ENCODE data around the gene ZFYVE28.

ZFYVE28 gene

DNA sequence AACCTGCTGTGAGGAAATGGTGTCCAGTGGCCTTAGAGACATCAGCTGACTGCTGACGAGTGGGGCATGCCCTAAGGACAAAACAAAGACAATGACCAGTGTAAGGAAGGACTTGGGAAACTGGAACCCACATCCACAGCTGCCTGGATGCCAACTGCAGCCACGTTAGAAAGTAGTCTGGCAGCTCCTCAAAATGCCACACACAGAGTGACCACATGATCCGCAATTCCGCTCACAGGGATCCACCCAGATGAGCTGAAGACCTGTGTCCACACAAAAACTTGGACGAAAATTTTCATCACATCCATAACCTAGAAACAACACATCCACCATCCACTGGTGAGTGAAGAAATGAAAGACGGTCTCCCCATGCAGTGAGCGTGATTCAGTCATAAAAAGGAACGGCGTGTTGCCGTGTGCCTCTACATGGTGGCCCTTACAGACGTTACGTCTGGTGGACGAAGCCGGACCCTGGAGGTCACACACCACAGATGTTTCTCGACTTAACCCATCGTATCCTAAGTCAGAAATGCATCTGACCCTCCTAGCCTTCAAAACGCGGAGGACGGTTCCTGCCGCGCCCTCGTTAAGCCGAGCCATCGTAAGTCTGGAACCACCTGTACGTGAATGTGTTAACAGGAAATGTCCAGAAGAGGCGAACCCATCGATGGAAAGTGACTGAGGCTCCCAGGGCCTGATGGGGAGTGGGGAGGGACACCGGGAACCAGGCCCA lies 115.9 kb downstream of the ZFYVE28 start:
- DNase-seq (ENCODE audit: low spot score): no peak

DNA sequence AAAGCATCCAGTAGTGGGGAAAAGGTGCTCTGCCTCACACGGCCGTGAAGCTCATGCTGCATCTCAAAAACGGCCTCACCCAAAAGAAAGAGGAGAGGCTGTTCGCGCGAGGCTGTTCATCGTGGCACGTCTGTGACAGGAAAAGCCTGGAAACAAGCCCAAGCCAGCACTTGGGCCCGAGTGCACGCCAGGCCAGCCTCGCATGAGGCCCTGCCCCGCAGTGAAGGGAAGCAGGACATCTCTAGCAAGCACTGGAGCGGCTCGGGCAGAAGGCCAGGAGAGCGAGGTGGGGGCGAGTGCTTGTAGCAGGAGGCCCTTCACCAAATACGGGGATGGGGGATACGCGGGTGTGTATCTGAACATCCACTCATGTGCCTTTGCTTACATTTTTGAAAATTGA lies 116.6 kb downstream of the ZFYVE28 start:
- no peak for DNase-seq (ENCODE audit: low spot score)

DNA sequence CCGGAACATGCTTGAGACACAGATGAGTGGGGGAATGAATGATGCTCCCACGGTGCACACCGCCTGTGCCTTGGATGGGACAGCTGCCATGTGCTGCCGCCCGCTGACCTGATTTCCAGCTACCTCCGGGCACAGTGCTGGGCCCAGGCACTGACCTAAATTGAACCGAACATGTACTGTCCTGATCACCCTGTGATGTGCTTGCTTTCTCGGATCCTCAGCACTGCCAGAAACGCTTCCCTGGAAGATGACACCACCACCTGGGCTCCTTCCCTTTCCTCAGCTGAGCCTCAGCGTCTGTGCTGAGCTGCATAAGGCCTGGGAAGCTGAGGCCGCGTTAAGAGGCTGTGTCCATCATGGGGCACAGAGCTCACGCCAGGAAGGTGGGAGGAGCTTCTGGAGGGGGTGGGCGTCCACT lies 117.2 kb downstream of the ZFYVE28 start:
- DNase-seq (ENCODE audit: low spot score): no peak

DNA sequence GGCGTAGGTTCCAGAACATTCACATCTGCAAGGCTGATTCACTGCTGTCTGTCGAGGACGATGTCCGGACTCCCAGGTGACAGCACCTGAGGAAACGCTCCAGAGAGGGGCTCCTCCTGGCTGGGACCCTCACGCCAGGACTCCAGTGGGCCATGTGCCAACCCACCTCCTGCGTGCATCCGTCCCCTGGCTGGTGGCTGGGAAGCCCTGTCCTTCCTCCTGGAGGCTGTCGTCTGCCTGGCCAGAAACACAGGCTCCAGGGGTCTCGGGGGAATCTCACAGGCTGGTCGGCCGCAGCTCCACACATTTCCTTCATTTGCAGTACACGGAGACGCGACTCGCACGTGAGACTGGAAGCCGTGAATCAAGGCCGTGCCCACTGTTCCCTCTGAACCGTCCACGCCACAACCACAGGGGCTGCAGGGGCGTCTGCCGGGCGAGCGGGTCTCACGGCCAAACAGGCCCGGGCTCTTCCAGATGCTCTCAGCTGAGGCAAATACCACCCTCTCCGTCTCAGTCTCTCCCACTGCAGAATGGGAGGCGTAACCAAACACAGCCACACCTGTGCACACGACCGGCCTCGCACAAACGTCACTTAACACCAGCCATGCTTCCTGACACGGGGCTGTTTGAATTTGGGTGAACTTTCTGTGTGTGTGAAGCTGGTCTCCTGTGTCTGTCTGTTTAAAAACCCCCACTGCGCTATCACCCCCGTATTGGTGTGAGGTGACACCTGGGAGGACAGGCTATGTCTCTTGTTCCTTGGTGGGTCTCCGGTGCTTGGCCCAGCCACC lies 117.8 kb downstream of the ZFYVE28 start:
- DNase-seq (ENCODE audit: low spot score): no peak

DNA sequence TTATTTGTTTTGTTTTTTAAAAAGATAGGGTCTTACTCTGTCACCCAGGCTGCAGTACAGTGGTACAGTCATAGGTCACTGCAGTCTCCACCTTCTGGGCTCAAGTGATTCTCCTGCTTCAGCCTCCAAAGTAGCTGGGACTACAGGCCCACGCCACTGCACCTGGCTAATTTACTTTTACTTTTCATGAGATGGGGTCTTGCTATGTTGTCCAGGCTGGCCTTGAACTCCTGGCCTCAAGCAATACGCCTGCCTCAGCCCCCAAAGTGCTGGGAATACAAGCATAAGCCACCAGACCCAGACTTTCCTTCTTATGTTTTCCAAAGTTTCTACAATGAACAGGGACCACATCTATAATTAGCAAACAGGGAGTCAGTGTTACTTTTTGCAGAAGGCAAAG lies 118.7 kb downstream of the ZFYVE28 start:
- DNase-seq (ENCODE audit: low spot score): no peak

DNA sequence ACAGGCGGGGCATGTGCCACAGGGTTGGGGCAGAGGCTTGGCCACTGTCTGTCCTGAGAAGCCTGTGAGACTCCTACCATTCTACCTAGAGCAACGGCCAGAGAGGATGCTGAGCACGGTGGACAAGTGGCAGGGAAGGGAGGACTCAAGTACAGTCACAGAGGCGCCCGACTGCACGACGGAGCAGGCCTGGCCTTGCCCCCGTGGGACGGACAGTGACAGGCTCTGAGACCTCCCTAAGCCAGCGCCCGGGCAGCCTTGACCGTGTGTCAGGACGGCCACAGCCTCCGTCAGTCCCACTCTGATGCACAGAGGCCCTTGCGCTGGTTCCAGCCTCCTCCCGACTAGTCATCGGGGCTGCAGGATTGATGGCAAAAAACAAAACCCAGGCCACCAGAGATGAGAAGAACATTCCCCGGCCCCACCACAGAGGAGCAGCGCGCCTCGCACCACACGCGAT lies 119.9 kb downstream of the ZFYVE28 start:
- no peak for DNase-seq (ENCODE audit: low spot score)

DNA sequence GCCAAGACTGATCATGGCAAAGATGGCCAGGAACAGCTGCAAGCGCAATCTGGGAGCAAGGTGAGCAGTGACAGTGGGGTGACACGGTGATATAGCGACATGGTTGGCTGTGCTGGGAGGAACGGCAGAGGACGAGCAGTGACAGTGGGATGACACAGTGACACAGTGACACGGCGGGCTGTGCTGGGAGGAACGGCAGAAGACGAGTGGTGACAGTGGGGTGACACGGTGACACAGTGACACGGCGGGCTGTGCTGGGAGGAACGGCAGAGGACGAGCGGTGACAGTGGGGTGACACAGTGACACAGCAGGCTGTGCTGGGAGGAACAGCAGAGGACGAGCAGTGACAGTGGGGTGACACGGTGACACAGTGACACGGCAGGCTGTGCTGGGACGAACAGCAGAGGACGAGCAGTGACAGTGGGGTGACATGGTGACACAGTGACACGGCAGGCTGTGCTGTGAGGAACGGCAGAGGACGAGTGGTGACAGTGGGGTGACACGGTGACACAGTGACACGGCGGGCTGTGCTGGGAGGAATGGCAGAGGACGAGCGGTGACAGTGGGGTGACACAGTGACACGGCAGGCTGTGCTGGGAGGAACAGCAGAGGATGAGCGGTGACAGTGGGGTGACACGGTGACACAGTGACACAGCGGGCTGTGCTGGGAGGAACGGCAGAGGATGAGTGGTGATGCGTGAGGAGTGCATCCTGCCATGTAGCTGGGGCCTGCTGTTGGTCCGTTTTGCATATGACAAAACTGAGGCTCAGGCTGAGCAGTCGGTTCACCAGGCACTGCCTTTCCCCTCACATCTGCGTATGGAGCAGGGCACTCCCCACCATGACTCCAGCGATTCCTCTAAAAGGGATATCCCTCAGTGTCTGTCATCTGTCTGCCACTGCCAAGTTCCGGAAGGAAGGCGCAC lies 120.6 kb downstream of the ZFYVE28 start:
- no peak for DNase-seq (ENCODE audit: low spot score)

DNA sequence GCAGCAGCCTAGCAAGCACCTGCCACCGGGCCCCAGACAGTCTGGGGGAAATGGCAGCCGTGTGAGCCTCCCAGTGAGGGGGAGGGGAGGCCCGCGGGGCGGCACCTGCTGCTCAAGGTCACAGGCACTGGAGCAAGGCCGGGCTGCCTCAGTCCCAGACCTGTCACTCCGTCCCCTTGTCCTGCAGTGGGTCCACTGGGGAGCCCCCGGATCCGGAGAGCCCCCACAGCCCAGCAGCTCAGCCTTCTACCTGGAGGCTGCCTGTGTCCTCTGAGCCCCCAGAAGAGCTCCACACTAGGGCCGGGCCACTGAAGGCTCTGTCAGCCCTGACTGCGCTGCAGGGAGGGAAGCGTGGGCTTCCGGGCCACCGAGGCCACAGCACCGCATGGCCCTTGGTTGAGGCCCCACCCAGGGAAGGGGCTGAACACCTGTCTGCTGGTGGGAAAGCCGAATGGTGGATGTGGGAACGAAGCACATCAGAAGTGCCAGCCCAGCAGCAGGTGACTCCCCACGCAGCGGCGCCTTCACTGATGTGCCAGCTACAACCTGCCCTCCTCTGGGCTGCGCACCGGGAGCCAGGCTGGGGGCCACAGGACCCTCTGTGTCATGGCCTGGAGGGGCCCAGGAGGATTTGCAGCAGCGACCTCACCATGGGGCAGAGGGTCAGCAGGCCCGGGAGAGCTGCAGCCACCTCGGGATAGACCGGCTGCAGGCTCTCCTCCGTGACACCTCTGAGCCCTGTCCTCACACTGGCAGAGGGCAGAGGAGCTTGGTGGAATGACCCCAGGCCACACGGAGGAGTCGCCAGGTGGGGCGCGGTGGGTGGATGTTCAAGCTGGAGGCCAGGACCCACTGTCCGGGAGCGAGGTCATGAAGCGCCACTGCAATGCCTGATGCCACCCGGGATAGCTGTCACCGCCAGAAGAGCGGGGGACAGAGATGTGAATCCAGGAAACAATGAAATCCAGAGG lies 121.5 kb downstream of the ZFYVE28 start:
- no peak for DNase-seq (ENCODE audit: low spot score)

DNA sequence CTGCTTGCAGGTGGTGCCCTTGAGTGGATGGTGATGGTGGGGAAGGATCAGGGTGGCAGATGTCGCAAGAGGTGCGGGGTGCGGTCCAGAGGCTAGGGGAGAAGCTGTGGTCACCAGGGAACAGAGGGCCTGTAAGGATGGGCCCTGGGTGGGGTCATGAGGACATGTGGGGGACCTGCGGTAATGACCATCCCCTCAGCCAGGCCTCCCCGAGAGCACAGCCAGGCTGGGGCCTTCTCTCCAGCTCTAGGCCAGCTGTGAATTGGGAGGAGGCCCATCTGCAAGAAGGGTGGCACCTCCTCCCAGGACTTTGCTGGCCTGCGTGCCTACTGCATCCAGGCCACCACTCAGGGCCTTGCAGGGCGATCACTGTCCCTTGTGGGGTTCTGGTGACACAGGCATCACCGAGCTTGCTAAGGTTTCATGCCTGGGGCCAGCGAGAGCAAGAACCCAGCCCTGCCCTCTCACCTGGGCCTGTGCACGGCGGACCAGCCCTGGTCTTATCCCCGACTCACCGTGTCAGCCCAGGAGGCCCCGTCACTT lies 122.5 kb downstream of the ZFYVE28 start:
- DNase-seq (ENCODE audit: low spot score): no peak

DNA sequence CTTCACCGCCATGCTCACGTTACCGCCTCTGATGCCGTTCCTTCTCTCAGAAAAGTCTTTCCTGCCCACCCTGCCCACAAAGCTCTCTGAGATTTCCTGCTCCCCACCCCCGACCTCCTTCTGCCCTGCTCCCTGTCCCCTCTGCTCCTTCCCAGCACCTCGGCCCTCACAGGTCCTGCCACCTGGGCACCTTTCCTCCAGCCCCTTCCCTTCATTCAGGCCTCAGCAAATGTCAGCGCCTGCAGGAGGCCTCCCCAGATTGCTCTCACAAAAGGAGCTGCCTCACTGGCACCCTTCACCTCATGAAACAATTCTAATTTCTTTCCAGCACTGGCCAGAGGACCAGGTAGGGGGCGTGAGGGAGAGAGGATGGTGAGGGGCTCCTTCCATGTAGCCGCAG lies 122.9 kb downstream of the ZFYVE28 start:
- no peak for DNase-seq (ENCODE audit: low spot score)

DNA sequence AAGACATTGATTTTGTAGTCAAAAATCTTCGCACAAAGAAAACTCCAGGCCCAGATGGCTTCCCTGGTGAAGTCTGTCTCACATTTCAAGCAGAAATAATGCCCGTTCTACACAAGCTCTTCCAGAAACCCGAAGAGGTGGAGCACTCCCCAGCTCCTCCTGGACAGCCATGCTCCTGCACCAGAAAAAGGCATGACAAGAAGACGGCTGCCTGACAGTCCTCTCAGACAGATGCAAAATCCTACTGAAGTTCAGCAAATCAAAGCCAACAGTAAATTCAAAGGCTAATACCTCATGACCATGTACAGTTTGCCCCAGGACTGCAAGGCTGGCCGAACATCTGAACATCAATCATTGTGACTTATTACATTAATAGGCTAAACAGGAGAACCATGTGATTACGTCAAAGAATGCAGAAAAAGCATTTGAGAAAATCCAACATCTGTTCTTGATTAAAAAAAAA lies 125.8 kb downstream of the ZFYVE28 start:
- DNase-seq (ENCODE audit: low spot score): no peak

DNA sequence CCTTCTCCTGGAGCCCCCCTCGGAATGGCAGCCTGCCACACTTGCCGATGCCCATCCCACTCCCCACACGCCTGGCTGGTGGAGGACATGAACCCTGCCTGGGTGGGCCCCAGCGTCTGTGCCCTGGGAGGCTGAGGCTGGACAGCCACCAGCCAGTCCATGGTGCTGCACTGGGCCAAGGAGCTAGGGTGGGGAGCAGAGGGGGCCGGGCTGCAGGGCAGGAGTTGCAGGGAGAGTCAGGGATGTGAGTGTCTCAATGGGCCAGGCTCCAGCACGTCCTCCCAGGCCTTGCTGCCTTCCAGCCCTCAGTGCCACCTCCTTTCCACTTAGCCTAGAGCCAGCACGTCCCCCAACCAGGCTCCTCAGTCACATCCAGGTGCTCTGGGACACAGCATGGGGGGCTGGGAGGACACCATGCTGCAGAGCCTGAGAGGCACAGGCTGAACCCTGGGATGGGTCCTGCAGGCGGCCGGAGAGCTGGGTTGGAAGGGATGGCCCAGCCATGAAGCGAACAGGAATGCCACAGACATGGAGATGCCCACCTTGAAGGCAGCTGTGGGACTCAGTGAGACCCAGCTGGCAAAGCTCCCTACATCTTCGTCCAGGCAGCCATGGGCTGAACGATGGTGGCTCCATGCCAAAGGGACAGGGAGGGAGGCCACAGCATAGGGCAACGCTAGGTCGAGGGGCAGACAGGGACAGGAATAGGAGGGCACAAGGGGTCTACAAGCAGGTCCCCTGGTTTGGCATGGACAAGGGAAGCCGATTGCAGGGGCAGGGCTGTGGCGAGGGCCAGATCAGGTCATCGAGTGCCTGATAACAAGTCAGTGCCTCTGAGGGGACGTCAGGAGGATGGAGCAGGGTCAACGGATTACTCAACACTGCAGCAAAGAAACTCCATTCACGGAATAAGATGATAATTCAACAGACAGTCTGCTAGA lies 126.5 kb downstream of the ZFYVE28 start:
- no peak for DNase-seq (ENCODE audit: low spot score)

DNA sequence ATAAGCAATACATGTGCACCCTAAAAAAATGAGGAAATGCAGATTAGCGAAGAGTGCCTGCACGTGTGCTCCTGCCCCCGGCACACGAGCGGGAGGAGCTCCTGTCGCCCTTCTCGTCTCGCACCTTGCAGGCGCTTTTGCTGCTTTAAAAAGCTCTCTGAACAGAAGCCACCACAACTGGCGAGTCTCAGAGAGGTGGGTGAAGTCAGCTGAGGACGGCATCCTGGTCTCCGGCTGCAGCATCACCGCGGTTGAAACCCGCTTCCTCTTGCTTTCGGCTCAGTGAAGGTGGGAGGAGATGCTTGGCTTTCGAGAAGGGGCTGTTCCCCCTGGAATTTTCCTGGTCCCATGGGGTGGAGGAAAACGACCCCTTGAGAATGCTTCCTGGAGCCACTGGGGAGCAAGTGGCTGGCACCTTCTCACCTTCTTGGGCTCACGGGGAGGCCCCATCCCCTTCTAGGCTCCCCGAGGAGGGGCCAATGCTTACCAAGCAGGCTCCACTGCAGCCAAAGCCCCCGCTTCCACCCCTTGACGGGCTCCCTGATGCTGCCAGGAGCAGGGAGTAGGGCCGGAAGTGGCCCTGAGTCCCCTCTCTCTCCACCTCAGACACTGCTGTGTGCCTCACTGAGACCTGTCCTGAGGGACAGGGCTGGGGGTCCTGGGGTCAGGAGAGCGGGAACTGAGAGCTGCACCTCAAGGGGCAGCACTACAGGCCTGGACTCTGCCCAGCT lies 127.3 kb downstream of the ZFYVE28 start:
- no peak for DNase-seq (ENCODE audit: low spot score)

DNA sequence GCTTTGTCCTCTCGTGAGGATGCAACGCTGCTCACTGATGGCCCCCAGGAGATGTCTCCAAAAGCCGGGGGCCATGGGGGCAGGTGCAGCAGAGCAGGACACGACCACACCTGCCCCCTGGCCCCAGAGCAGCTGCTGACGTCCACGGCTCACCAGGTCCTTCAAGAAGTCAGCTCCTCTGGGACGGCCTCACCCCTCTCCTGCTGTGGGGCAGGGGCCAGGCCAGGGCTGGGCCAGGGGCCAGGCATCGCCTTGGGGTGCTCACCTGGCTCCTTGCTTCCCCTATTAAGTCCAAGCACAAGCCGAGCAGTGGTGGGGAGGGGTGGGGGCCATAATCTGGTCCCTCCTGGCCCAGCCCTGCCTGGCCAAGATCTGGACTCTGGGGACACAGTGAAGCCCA lies 128.0 kb downstream of the ZFYVE28 start:
- DNase-seq (ENCODE audit: low spot score): no peak

DNA sequence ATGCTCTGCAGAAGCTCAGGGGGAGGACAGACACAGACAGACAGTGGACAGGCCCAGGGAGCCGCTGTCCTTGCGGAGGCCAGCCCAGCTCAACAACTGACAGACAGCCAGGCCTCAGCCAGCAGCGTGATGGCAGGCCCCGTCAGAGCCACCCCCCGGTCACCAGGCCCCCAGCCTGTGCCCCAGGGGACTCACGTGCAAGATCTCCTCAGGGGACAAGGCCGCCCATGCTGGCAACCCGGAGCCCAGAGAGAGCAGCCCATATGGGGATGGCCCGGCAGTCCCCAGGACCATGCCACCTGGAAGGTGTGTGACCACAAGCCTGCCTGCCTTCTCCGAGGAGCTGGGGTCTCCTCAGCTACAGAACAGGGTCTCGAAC lies 128.5 kb downstream of the ZFYVE28 start:
- DNase-seq (ENCODE audit: low spot score): no peak

DNA sequence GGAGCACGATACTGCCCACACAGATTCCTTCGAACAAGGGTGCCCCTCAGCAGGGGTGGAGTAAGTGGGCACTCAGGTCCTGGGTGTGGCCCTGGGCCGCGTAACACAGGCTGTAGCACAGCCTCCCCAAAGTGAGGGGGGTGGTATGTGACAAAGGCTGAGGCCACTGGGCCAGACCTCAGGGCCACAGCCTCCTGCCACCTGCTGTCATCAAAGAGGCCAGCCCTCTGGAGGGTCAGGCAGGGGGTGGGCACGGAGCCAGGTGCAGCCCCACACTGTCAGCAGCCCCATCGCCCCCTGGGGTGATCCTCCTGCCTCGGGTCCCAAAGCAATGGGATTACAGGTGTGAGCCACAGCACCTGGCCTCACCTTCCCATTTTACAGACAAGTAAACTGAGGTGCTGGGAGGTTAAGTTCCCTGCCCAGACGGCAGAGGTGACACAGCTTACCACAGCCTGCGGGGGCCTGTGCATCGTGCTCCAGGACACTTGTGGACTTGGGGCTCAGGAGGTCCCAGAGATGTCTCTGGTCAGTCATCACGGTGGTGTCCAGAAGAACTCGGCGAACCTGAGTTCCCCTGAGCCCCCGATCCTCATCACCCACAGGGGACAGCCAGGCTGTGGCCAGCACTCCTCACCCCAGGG lies 129.0 kb downstream of the ZFYVE28 start:
- no peak for DNase-seq (ENCODE audit: low spot score)

DNA sequence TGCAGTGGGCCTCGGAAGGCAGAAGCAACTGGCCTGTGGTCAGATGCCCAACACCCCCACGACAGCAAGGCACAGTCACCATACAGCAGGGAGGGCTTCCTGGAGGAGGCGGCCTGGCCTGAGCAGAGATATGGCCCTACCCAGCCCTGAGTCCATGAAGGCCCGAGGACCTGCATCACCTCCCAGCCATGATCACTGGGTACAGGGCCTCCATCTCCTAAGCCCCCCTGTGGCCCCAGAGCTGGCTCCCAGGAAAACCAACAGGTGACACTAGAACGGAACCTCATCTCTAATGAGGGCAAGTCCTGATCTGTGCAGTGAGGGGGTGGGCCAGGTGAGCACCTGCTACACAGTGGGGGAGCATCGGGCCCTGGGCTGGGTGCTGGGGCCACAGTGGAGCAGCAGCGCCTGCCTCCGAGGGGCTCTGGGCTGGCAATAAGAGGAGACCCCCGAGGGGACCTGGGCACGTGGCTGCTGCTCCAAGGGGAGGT lies 130.3 kb downstream of the ZFYVE28 start:
- no peak for DNase-seq (ENCODE audit: low spot score)

DNA sequence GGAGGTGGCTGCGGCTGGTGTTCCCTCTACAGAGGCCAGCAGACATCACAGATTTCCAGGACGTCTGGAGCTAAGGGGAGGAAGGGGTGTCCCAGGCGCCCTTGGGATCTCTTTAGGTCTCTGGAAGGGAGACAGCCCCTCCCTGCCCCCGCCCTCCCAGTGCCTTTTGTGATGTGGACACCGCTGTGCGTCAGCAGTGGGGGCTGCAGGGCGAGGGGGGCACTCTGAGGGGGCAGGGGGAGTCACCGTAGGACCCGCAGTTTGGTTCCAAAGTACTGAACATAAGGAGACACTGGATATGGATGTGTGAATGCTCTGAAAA lies 130.9 kb downstream of the ZFYVE28 start:
- DNase-seq (ENCODE audit: low spot score): no peak
